HG03442 (cell line): ENCODE results near the gene WDR27.
"Not testable (repeated sequence)": the region's sequence is repeated elsewhere in the genome, so short reads cannot be mapped to it uniquely, and the experiment has no call there.

ENCODE experiments used
- ATAC-seq: cut with Tn5 transposase; IDR thresholded peaks from one replicate; pipeline ENCODE4 v1.9.1; 2021; ENCODE audit warnings: mild to moderate bottlenecking, moderate library complexity; ENCODE audit not compliant: unreplicated experiment

WDR27 gene

DNA sequence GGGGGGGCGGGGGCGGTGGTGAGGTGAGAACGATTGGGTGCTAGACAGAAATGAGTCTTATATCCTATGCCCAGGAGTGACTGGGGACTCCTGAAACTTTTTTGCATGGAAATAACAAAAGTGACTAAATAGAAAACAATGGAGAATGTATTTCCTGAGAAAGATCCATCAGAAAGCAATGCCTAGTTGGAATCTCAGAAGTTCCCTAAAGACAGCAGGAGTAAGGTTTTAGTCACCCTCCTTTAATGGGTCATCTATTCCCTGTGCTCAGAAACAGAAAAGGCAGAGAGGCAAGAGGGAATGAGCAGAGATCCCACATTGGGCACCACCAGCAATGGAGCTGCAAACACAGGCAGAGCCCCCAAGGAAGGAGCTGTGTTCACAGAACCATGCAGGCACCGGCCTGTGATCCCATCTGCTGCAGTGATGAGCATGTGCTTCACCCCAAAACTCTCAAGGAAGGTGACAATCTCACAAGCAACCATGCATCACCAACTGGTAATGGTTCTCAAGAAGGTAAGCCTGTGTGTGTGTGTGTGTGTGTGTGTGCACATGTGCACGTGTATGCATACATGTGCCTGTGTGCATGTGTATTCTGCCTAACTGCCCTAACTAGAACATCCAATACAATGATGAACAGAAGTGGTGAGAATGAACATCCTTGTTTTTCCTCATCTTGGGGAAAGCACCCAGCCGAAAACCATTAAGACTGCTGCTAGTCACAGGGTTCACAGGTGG lies 168.4 kb downstream of the WDR27 start:
- ATAC-seq = no peak

DNA sequence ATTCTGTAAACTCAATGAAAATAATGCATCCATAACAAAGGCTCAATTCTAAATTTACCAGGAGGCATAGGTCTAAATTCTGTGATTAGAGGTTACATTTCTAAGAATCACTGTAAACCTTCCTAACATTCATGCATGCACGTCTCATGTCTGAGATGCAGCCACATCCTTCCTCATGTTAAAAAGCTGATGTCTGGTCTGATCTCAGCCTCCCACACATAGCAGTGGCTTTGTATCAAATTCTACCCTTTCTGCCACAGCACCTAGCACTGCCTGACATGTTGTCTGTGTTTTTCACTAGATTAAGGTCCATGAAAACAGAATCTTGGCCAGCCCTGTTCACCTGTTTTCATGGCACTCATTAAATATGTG lies 171.1 kb downstream of the WDR27 start:
- no peak for ATAC-seq

DNA sequence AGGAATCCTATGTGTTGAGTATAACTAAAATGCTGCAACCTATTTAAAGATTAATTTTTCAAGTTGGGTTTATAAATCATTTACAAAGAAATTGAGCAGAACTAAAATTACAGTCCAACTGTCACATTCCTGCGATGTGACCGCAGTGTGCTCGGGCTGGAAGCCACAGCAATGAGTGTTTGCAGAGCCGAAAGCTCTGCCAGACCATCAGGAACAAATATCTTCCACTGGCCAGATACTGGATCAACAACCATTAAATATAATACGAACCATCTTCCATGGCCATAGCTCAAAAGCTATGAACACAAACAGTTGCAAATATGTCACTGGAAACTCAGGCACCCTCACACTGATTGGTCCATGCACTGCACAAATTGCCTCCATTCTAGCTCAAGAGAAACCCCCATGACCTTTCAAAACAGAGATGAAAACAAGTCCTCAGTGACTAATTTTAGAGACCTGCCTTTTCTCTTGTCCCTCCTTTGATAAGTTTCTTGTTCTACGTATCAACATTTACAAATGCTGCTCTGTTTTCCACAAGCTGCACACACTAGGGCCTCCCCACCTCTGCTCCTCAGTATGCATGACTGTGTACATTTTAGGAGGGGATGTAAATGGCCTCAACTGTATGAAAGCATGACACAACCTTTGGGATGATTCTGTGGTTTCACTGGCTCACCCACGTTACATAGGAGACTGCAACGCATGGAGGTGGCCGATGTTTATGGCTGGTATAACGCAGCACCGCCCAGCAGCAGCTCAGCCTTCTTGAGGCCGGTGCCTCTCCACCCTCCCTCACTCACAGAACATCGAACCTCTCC lies 171.7 kb downstream of the WDR27 start:
- no peak for ATAC-seq

DNA sequence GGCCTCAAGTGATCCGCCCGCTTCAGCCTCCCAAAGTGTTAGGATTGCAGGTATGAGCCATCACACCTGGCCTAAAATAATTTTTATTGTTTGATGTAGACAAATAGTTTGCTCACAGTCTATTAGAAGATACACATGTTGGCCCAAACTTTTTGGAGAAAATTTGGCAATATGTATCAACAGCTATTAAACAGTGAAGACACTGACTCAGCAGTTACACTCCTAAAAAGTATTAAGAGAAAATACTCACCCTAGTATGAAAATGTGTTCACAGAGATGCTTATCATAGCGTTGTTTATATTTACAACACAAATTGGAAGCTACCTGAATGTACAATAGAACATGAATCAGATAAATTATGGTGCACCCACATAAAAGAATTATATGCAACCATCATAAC lies 173.1 kb downstream of the WDR27 start:
- ATAC-seq = no peak

DNA sequence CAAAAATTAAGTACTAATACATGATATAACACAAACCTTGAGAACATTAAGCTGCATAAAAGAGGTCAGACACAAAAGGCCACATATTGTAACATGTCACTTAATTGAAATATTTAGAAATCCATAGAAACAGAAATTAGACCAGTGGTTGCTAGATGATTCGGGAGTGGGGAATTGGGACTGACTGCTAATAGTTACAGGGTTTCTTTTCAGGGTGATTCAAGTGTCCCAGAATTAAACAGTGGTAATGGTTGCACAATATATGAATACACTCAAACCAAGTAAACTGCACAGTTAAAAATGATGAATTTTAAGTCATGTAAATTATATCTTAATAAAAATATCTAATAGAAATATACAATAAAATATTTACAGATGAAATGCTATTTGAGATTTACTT lies 174.5 kb downstream of the WDR27 start:
- no peak for ATAC-seq

DNA sequence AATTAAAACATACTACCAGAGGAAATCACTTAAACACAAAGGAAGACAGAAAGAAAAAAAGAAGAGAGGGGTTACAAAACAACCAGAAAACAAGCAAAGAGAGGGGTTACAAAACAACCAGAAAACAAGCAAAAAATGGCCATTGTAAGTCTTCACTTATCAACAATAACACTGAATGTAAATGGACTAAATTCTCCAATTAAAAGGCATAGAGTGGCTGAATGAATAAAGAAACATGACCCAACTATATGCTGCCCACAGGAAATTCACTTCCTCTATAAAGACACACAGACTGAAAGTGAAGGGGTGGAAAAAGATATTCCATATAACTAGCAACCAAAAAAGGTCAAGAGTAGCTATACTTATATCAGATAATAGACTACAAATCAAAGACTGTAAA lies 180.0 kb downstream of the WDR27 start:
- no peak for ATAC-seq

DNA sequence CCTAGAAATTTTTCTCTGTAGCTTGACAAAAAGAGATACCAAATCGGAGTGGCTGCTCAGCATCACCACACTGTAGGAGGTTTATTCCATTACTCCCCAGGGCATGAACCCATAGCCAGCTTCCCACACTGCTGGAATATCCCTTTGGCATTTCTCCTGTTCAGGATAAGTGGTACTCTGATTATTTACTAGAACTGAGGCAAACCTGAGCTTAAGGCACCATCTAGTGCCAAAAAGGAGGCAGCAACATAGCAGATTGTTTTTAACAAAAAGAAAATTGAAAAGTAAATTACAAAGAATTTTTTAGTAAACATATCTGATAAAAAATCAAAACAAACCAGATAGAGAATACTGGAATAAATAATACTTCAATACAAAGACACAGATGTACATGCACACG lies 181.7 kb downstream of the WDR27 start:
- no peak for ATAC-seq

DNA sequence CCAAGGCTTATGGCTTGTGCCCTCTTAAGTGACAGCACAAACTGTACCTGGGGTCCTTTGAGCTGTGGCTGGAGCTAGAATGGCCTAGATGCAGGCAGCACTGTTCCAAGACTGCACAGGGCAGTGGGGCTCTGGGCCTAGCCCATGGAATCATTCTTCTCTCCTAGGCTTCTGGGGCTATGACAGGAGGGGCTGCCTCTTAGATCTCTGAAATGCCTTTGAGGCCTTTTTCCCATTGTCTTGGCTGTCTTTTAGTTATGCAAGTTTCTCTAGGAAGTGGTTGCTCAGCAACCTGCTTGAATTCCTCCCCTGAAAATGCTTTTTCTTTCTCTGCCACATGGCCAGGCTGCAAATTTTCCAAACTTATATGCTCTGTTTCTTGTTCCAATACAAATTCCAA lies 183.4 kb downstream of the WDR27 start:
- no peak for ATAC-seq

DNA sequence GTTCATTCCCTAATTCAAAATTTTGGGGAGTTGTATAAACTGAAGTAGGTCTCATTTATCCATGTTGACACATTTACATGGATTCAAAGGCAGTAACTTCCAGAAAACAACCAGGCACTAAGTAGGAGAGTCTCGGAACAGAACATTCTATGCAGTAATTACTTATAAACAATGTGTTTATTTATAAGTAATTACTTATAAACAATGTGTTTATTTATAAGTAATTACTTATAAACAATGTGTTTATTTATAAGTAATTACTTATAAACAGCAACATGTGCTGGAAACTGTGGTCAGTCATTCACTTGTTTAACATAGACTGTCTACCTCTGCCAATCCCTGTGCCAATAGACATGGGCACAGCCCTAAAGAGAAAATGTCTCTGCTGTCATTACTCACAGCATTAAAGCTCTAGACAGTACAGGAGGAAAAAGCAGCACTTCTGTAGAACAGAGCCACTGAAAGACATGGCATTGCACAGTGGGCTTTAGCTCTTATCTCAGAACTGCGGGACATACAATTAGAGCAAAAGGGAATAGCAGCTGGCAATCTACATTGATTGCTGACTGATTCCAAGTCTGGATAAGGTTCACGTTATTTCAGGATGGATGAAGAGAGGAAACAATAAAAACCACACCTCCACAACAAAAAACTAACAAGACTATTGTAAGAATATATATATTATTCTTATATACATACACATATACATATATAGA lies 188.2 kb downstream of the WDR27 start:
- ATAC-seq = no peak

DNA sequence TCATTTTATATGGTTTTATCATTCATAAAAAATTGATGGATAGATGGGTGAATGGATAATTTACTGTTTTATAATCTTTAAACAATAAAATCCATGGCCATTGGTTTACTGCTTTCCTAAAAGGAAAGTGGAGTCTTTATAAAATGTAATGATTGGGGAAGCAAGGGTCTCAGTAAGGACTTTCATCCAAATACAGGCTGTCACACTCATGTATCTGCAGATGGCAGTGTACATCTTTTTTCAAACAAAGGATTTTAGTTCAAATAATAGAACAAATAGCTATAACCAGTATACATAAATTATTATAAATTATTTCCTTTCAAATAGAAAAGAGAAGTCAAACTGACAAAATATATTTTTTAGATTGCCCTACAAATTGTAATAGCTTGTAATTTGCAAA lies 190.0 kb downstream of the WDR27 start:
- not testable (repeated sequence) for ATAC-seq

DNA sequence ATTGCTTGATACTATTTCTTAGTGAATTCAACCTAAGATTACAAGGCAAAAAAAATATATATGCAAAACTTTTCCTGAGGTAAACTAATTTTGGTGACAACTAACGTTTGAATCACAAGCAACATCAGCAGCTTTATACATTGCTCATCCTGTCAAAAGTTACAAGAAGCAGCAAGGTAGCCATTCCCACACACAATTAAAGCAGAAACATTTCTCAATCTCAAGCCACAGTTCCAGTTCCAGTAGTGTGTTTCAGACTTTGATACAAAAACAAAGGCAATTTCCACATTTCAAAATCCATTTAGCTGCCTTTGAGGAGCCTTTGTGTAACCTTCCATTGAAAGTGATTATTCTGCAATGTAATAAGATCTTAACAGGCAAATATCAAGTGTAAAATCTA lies 191.0 kb downstream of the WDR27 start:
- ATAC-seq = no peak

DNA sequence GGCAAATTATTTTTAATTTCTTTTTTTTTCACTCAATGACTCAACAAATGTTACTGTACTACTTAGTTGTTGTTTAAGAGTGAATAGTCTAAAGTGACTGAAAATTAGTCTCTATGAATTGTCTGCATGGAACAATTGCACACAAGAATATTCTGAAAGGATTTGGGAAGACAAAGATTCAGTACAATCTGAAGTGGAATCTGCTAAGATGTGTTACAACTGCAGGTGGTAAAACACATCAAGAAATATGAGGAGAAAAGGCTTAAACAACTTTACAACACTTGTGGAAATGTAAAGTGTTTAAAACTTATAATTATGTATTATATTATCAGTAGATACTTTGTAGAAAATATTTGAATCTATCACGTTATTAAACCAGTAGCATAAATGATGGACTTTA lies 193.4 kb downstream of the WDR27 start:
- no peak for ATAC-seq

DNA sequence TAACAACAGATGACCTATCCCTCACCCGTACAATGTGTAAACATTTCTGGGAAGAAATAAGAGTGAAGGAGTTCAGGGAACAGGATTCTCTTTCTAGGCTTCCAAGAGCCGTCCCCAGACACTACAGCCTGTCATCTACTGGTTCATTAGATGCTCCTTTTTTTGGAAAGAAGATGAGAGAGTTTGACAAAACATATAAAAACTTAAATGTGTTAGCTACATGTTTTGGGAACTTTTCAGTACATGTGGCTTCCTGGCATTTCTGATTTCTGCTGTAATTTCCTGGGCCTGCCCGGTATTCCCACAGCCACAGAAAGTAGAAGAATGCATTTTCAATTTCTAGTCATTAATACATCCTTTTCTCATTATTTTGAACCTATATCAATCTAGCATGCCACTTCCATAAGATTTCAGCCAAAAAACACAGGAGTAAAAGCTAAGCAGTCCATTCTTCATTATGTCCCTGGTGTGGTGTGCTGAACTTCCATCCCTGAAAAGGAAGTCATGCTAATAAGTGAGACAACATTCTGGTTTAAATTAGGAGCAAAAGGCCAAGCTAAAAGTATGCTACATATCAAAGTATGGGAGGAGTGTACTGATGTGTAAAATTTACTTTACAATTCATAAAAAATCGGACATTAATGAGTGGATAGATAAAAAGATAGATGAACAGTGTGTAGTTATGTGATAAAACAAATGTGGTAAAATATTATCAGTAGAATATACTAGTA lies 198.2 kb downstream of the WDR27 start:
- no peak for ATAC-seq

DNA sequence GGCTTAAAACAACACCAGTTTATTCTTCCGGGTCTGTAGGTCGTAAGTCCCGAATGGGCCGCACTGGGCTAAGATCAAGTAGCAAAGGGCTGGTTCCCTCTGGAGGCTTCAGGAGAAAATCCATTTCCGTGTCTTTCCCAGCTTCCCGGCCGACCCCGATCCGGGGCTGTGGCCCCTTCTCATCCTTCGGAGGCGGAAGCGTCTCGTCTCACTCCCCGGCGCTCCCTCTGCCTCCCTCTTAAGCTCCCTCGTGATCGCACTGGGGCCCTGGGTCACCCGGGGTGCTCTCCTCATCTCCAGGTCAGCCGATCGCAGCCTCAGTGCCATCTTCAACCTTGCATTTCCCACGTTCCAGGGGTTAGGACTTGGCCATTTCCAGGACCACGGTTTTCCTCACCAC lies 199.4 kb downstream of the WDR27 start:
- no peak for ATAC-seq

DNA sequence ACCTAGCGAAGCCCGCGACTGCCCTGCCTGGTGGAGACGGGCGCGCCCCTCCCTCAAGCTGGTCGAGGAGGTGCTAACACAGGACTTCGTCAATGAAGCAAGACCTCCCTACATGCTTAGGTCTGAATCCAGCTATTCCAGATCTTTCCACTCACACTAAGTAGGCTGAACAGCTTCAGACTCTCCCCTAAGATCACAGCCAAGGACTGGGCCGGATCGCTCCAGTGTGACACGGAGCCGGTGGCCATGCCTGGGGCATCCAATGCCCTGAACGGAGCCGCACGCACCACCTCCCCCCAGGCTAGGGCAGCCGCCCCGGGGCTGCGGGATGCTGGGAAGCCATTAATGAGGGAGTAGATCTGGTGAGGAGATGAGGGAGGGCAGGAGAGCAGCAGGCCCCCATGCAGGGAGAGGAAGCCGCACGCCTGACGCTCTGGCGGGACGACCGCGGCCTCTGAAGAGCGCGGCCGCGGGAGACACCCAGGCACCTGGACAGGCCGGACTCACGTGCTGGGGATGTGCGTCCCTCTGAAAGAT lies 200.0 kb downstream of the WDR27 start:
- ATAC-seq = no peak

DNA sequence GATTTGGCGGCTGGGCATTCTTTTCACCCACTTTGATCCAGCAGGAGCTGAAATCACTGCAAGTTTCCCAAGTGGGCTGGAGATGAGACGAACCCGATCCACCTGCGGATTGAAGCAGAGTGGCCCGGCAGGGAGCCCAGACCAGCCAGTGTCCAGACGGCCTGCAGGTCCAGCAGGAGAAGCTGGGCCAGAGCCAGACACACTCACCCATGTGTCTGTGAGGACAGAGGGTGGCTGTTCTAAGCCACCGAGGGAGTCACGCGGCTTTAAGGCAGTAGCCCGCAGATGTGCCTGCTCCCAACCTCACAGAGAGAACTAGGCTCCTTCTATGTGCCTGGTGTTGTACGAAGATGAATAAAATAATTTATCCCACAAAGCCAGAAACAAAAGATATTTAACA lies 200.7 kb downstream of the WDR27 start:
- ATAC-seq = no peak

DNA sequence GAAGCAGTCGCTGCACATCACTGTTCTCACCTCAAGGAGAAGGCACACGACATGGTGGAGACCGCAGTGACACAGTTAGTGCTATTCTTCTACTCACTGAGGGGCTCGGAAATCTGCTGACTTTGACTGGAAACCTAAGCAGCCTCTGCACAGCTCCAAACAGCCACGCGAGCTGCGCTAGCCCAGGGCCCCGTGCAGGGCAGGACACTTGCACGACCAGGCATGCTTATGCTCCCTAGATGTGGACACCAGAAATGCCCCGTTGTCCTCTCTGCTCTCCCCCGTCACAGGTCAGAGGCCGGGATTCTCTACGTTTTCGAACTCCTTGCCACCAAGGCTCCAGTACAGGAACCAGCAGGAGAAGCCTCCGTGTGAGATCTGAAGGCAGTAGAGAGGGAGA lies 201.1 kb downstream of the WDR27 start:
- no peak for ATAC-seq

DNA sequence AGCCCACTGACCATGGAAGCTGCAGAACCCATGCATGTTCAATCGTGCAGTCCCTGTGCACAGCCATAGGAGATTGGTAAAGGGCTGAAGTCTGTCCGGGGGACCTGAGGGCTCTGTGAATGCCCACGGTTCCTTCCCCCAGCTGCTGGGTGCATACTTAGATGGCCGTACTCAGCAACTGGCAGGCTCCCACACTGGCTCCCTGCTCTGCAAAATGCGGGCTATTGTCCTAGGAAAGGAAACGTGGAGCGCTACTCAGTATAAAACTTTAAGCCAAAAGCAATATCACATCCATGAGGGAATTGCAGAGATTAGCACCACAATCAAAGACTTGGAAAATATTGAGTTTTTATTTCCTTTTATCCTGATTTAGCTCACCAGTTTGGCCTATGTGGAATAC lies 202.0 kb downstream of the WDR27 start:
- ATAC-seq = no peak

DNA sequence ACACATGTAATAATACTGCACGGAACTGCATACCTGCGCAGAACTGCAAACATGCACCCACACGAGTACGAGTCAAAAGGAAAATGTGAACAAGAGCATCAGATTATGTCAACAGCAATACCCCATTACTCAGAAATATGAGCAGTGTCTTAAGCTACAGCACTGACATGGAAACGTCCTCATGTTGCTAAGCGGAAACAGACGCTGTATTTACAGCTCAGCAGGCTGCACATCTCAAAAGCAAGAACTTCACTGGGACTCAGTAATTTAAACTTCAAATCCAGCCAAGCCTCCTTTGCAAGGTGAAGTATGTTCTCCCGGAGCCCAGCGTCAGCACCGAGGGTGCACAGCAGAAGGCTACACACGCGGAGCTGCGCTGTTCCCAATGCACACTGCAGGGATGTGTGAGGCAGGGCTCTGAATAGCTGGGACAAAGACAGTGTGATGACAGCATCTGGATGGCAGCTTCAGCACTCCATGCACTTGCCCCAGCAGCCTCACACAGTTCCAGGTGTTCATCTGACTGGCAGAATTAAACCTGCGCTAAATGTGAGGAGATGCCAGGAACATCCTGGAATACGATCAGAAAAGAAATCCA lies 202.8 kb downstream of the WDR27 start:
- ATAC-seq = no peak

DNA sequence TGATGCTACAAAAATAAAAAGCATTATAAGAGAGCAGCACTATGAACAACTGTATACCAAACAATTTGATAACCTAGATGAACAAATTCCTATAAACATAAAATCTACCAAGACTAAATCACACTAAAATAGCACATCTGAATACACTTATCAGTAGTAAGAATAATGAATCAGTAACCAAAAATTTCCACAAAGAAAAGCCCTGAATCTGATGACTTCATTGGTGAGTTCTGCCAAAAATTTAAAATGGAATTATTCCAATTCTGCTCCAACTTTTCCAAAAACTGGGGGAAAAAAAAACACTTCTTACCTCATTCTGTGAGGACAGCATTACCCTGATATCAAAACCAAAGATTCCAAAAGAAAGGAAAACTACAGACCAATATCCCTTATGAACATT lies 206.2 kb downstream of the WDR27 start:
- ATAC-seq = no peak

DNA sequence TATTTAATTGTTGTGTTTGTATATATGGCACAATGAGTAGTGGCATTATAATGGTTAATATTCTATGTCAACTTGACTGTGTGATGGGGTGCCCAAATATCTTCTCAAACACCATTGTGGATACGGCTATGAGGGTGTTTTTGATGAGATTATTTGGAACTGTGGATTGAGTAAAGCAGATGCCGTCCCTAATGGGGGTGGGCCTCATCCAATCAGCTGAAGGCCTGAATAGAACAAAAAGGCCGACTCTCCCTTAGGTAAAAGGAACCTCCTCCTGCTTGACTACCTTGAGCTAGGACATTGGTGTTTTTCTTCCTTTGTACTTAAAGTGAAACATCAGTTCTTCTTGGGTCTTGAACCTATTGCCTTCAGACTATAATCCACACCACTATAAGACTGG lies 207.8 kb downstream of the WDR27 start:
- no peak for ATAC-seq
